GM18951 (cell line): Measurements from ENCODE around the gene DNAAF1.
"Not testable (repeated sequence)": the region's sequence is repeated elsewhere in the genome, so short reads cannot be mapped to it uniquely, and the experiment has no call there.

ENCODE experiments used
- POLR2A ChIP-seq: IDR thresholded peaks from 4 replicates; pipeline ENCODE4 v1.6.1; 2011; ENCODE audit warnings: mild to moderate bottlenecking; ENCODE audit not compliant: insufficient read length, insufficient read depth; ENCODE audit errors: extremely low read depth
- in situ Hi-C: fragments of 300-500 bp; cut with MboI; formaldehyde crosslinking; loops from one replicate; pipeline ENCODE4 v1.12.0; 2022; ENCODE audit warnings: low sequenced_read_pairs, mixed read lengths, inconsistent platforms; ENCODE audit not compliant: unreplicated experiment

The DNAAF1 gene

DNA sequence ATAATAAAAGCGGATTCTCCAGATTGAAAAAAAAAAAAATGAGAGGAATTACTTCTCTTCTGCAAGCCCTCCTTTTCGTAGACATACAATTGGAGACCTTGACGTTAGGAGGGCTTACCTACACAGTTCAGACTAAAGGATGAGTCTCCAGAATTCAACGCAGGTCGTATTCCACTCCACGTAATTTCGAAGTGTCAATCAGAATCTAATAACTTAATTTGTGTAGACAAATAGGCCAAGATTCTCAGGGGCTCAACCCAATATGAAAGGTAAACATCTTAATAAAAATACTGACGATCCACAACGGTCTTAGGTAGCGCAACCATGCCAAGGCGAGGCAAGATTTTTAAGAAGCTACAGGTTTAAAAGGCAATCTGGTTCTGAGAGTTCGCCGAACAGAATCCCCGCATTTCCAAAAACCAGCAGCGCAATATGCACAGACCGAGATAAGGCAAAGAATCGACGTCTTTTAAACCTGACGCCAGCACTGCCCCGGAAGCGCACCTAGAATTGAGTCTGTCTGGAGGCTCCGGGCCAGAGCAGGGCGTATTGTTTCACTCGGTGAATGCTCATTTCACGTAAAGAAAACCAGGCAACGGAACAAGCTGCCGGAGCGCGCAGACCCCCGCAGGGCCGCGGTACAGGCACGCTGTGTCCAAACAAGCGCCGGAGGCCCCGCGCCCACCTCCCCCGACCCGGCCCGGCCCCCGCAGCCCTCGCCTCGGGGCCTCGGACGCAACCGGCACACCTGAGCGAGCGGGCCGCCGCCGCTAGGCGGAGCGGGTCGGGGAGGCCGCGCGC is 29.0 kb upstream of the DNAAF1 start:
- TF ChIP-seq POLR2A = no peak
- in situ Hi-C loops = no loop called here

DNA sequence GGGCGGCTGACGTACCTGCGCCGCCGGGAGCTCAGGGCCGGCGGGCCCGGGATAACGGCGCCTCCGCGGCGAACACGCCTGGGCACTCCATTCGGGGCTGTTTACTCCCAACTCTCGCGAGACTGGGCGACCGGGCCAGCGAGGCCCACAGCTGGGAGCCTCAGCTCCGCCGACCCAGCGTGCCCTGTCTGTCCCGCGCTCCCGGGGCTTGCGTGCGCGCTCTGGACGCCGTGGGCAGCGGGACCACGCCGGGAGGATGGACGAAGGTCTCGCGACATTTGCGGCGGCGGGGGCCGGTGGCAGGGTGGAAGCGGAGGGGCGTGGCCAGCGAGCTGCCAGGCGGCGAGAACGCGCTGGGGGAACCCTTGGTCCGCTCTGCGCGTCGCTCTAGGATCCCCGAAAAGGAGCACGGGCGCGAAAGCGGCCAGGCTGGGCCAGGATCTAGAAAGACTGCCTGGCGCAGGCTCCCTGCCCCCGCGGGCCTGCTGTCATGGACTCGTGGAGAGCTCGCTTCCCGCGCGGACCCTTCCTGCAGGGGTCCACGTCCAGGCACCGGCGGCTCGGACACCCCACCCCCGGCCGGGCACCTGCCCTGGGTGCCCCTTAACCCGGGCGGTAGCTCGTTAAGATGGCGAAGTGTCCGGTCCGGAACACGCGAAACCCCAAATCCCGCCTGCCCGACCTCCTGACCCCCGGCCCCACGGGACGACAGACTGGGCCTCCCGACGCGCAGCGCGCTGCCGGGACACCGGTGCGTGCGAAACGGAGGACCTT is 28.2 kb upstream of the DNAAF1 start, which contains the start of gene MBTPS1:
TSS of gene MBTPS1 (minus strand) at position 223 of the 774 bp plus-strand sequence. CDS start 15,159 bp downstream, outside the sequence.
- in situ Hi-C loops = no loop called here
- peak; percentile 84 for TF ChIP-seq POLR2A

DNA sequence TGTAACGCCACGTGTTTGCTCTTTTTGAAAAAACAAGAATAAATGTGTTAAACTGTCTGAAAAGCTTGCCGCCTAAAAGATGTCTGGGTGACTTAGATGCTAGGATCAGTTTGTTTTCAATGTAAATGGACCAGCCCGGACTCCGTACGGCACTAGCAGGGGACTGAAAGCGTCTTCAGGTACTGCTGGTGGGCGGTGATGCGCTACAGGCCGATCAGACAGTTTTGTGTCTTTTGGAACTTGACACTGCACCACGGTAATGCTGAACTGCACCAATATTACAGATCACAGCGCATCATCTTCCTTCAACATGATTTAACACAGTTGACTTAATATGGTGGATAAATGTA is 27.6 kb upstream of the DNAAF1 start:
- in situ Hi-C loops = no loop called here
- TF ChIP-seq POLR2A = no peak

DNA sequence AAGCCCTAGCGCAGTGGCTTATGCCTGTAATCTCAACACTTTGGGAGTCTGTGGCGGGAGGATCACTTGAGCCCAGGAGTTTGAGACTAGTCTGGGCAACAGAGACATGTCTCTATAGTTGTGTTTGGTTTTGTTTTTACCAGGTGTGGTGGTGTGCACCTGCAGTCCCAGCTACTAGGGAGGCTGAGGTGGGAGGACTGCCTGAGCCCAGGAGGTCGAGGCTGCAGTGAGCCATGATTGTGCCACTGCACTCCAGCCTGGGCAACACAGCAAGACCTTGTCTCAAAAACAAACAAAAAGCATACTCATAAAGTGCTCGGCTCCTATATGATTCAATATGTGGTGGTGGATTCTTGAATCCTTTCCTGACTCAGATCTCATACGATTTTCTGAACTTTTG is 26.8 kb upstream of the DNAAF1 start:
- in situ Hi-C loops = not testable (repeated sequence)

DNA sequence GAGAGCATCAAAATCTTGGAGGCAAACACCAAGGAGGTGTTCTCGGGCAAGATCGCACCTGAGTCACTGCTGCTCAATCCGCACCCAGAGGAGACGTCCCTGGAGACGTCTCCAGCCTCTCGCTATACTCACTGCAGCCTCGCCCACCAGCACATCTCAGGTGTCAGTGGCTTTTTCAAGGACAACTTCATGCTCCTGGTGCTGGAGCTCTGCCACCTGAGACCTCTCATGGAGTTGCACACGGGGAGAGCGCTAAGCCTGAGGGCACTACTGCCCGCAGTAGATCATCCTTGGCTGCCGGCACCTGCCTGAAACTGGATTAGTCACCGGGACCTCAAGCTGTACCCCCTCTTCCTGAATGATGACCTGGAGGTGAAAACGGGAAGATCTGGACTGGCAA is 25.7 kb upstream of the DNAAF1 start:
- in situ Hi-C loops = no loop called here
- no peak for TF ChIP-seq POLR2A

DNA sequence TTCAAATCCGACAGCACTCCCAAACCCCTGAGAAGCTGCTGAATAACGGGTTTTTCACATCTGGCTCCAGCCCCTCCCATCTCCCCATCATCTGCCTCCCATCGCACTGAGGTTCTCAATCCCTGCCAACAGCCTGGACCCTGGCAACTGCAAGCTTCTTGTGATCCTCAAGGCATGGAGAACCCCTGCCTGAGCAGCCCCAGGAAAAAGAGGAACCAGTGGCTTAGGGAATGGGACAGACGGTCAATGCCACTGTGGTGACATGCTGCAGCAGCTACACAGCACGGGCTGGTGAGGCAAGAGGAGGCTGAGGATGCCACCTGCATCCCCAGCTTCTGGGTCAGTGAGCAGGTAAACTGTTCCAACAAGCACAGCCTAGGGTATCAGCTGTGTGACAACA is 25.1 kb upstream of the DNAAF1 start:
- no peak for TF ChIP-seq POLR2A
- in situ Hi-C loops = no loop called here

DNA sequence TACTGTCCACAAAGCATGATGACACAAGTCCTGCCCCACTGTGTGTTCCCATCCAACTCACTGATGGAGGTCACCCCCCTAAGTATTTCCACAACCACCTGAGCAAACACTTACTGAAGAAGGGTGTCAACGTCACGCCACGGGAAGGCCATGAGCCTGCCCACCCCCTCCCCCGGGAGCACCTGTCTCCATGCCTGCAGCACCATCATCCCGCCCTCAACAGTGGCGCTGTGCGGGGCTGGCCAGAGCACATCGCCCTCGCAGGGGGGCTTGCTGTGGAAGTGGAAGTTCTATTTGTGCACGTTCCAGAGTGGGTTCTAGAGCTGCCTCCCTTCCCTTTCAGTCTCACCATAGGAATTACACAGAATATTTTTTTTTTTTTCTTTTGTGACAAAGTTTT is 24.1 kb upstream of the DNAAF1 start:
- in situ Hi-C loops = no loop called here
- TF ChIP-seq POLR2A = no peak

DNA sequence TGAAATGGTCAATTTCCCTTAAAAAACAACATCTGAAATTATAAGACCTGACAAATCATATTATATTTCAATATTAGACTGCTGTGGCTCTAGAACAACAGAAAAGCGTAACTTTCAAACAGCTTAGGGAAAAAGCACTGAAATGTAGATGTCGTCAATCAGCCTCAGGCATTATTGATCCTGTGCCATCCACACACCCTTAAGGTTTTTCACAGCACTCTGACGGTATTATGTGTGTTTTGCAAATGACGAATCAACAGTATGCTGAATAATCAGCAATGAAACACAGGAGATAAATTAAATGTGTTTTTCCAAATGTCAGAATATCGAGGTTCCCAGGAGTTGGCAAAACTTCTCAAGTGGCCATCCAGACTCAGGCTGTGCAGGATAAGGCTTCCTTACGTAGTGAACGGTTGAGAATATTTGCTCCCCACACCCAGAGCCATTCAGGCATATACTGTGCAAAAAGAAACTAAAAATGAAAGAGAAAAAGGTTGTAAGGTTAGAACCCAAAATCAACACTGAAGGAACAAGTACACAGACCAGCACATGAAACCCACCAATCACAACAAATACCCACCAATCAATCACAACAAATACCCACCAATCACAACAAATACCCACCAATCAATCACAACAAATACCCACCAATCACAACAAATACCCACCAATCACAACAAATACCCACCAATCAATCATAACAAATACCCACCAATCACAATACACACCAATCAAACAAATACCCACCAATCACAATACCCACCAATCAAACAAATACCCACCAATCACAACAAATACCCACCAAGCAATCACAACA is 20.6 kb upstream of the DNAAF1 start:
- TF ChIP-seq POLR2A = no peak
- in situ Hi-C loops = no loop called here

DNA sequence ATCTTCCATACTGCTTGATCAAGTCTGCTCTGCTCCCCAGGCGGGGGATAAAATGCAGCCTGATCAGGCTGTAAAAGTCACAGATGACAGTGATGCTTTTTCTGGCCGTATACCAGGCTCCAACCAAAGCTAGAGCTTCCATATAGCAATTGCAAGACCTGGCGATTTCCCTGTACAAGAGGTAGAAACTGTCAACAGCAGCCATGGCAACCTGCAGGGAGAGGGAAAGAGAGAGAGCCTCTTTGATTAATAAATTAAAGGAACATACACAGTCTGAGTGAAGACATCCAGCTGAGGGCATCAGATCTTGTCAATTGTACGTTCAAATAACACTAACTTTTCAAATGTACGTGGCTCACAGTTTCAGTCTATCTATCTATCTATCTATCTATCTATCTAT is 14.0 kb upstream of the DNAAF1 start:
- in situ Hi-C loops = no loop called here
- no peak for TF ChIP-seq POLR2A

DNA sequence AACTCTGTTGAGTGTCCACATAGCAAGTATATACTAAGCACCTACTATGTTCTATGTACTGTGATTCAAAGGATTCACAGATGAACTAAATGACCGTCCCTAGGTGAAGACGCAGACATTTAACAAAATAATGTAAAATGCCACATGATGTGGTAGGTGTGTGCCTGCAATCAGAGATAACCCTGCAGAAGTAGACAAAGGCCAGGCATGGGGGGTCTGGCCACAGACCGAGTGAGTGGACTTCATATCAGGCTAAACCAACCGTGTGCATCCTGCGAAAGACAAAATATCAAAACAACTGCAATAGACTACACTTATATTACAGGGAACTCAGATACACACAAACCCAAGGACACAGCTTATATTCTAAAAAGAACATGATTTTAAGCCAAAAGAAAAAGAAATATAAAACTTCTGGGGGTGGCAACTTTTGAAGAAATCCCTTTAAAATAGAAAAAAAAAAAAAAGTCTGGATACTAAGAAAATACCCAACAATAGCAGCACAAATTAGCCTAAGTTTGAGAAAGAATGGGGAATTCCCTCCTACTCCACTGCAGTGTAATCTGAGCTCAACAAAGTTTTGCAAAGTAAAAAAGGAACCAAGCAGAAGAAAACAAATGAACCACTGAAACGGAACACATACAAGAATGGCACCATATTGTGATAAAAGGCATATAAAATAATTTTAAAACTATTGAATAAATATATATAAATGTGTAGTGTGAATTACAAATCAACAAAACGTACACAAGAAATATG is 12.4 kb upstream of the DNAAF1 start:
- TF ChIP-seq POLR2A = no peak
- in situ Hi-C loops = no loop called here

DNA sequence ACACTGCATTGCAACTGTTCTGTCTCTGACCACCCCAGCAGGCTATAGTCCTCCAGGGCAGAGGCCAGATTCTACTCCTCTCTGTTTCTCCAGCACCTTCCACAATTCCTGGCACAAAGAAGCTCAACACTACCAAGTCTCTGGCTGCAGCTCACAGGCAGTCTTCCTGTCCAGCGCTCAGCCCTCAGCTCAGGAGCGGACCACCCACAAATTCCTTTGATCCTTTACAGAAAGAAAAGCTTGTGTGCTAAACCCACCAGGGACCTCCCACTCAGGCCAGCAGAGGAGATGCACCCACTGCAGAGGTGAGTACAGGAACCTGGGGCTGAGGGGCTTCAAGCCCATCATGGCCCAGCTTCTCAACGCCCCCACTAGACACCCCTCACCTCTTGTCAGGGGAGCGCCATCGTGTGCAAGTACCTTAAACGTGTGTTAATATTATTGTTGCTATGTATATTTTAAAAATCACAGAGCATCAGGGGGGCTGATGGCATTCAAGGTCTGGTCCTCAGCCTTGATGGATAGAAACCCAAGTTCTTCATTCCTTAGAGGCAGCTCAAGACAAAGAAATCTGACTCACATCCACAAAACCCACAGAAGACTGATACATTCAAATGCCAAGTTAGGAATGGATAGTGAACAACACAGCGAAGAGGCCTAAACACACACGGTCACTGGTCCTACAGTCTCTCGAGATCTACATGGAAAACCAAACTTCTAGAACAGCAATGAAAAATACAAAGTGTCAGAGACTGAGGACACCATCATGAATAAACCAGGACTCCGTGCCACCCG is 8.6 kb upstream of the DNAAF1 start:
- no peak for TF ChIP-seq POLR2A
- in situ Hi-C loops = no loop called here

DNA sequence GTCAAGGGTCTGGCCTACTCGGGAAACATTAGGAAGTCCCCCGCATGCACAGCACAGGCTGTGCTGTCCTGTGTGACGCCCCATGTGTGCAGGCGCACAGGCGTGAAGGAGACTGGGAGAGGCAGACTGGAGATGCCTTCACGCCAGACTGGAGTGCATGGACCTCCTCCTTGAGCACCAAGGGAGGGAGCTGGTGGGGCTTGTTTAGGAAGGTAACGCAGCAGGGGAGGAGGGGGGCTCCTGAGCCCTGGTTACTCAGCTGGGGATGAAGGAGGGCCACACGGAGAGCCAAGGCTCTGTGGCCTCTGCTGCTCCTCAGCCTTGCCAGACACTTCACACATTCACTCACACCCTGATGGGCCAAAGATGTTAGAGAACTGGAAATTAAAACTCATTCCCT is 7.8 kb upstream of the DNAAF1 start:
- TF ChIP-seq POLR2A = no peak
- in situ Hi-C loops = no loop called here
